SK-N-SH (cell line): ENCODE data around the gene TANC1. TPM values are rescaled to one million over a fixed set of nuclear protein-coding genes. Genes with fewer than 3 reads are reported as not detected.

Experiments used
- CTCF ChIA-PET: fragments of 300-600, 350-600 bp; formaldehyde crosslinking; extraction: SDS; loops from one replicate; lab custom pipeline; 2021; lab: Yijun Ruan, JAX
- POLR2A ChIA-PET: fragments of 350-600 bp; sonication (Branson Sonifier 250); formaldehyde crosslinking; extraction: SDS; loops from one replicate; lab custom pipeline; 2020; ENCODE audit warnings: antibody characterized with exemption, inconsistent platforms; lab: Yijun Ruan, JAX
- DNase-seq: peaks from one replicate; pipeline ENCODE4 v3.0.0; 2012
- H2AFZ ChIP-seq: fragments of 200-600 bp; sonication (generic); 2 replicates; pipeline ENCODE4 v1.8.1; 2016; ENCODE audit warnings: antibody characterized with exemption, mild to moderate bottlenecking, low read depth
- H3F3A ChIP-seq: fragments of 200-600 bp; sonication (generic); replicated peaks from 2 replicates; pipeline ENCODE3; 2016; ENCODE audit warnings: antibody characterized with exemption, mild to moderate bottlenecking; ENCODE audit not compliant: insufficient read depth
- H3K27ac ChIP-seq, 2 experiments: fragments of 200-500 bp in 1 of 2; fragments of 200-600 bp in 1 of 2; sonication (Bioruptor generic) in 1 of 2; sonication (generic), shearing (Covaris generic) in 1 of 2; 2 replicates each; pipeline versions ENCODE4 v1.5.1 to v1.6.1; 2014 to 2016; ENCODE audit warnings: low read depth in 2 of 2, inconsistent platforms in 1 of 2, low read length in 1 of 2, mild to moderate bottlenecking in 1 of 2, mixed read lengths in 1 of 2
- H3K27me3 ChIP-seq: fragments of 200-600 bp; sonication (generic), shearing (Covaris generic); 2 replicates; pipeline ENCODE4 v1.6.1; 2016; ENCODE audit warnings: mixed run types; ENCODE audit not compliant: insufficient read depth
- H3K36me3 ChIP-seq, 2 experiments: fragments of 200-500 bp in 1 of 2; fragments of 200-600 bp in 1 of 2; sonication (Bioruptor generic) in 1 of 2; sonication (generic) in 1 of 2; replicated peaks in 1 of 2; 2 replicates each; pipeline versions ENCODE3 to v1.5.1; 2014 to 2016; ENCODE audit warnings: low read length in 1 of 2, mild to moderate bottlenecking in 1 of 2; ENCODE audit not compliant: insufficient read depth in 2 of 2, control insufficient read depth in 1 of 2
- H3K4me1 ChIP-seq, 2 experiments: fragments of 200-500 bp in 1 of 2; fragments of 200-600 bp in 1 of 2; sonication (Bioruptor generic) in 1 of 2; sonication (generic), shearing (Covaris generic) in 1 of 2; 2 replicates each; pipeline versions ENCODE4 v1.5.1 to v1.6.1; 2014 to 2016; ENCODE audit warnings: low read depth in 1 of 2, low read length in 1 of 2, mixed run types in 1 of 2; ENCODE audit not compliant: insufficient read depth in 2 of 2, control insufficient read depth in 1 of 2
- H3K4me2 ChIP-seq: fragments of 200-600 bp; sonication (generic), shearing (Covaris generic); 2 replicates; pipeline ENCODE4 v1.6.1; 2017; ENCODE audit warnings: mixed run types
- H3K4me3 ChIP-seq, 2 experiments: fragments of 200-500 bp in 1 of 2; fragments of 200-600 bp in 1 of 2; sonication (Bioruptor generic) in 1 of 2; sonication (generic), shearing (Covaris generic) in 1 of 2; 2 replicates each; pipeline versions ENCODE4 v1.5.1 to v1.8.1; 2014 to 2016; ENCODE audit warnings: low read depth in 2 of 2, inconsistent platforms in 1 of 2, low read length in 1 of 2, mild to moderate bottlenecking in 1 of 2, mixed read lengths in 1 of 2, moderate library complexity in 1 of 2
- H3K79me2 ChIP-seq: fragments of 200-600 bp; sonication (generic); 2 replicates; pipeline ENCODE4 v1.8.1; 2017; ENCODE audit warnings: mild to moderate bottlenecking; ENCODE audit not compliant: insufficient read depth
- H3K9ac ChIP-seq: fragments of 200-600 bp; sonication (generic); 2 replicates; pipeline ENCODE4 v1.6.1; 2017; ENCODE audit warnings: mixed run types
- H3K9me2 ChIP-seq: fragments of 200-600 bp; sonication (generic); 2 replicates; pipeline ENCODE4 v1.6.1; 2017; ENCODE audit warnings: mixed run types
- H3K9me3 ChIP-seq: fragments of 200-600 bp; sonication (generic); 2 replicates; pipeline ENCODE4 v1.6.1; 2017; ENCODE audit warnings: mixed run types, mild to moderate bottlenecking, moderate library complexity
- H4K20me1 ChIP-seq: fragments of 200-600 bp; sonication (generic); 2 replicates; pipeline ENCODE4 v1.6.1; 2017; ENCODE audit warnings: mild to moderate bottlenecking, mixed run types; ENCODE audit not compliant: insufficient read depth
- EZH2phosphoT487 ChIP-seq: fragments of 200-600 bp; sonication (generic); IDR thresholded peaks from 2 replicates; pipeline ENCODE4 v1.6.1; 2017; ENCODE audit warnings: low read depth, mixed run types, mild to moderate bottlenecking, antibody characterized with exemption, moderate library complexity, borderline replicate concordance
- FOXM1 ChIP-seq: IDR thresholded peaks from 2 replicates; pipeline ENCODE4 v1.4.0; 2012; ENCODE audit warnings: low read depth, mild to moderate bottlenecking
- MXI1 ChIP-seq: IDR thresholded peaks from 2 replicates; pipeline ENCODE4 v1.6.1; 2012; ENCODE audit warnings: mild to moderate bottlenecking, low read depth, low read length, improper control_type of control experiment
- TAF1 ChIP-seq: IDR thresholded peaks from 2 replicates; pipeline ENCODE4 v1.6.1; 2012; ENCODE audit warnings: low read depth, mild to moderate bottlenecking, low read length, moderate library complexity, borderline replicate concordance
- ZBTB33 ChIP-seq: IDR thresholded peaks from 2 replicates; pipeline ENCODE4 v1.4.0; 2012; ENCODE audit warnings: low read depth, borderline replicate concordance
- WGBS: methylation state at CpG from one replicate; pipeline ENCODE4 v1.1.6; 2017; ENCODE audit warnings: low lambda C conversion rate; 5-methylcytosine and 5-hydroxymethylcytosine counted together
- polyA plus RNA-seq, 3 experiments: library from polyadenylated mRNA; depleted of rRNA; stranded (reverse); fragments of >200 nt; gene quantifications; 2 replicates each; pipeline ENCODE4 v1.2.3, GENCODE V29; 2012
- TF ChIP-seq, protein P1 (sequence below): IDR thresholded peaks from 2 replicates; pipeline ENCODE4 v1.4.0; 2012; ENCODE audit warnings: low read depth, borderline replicate concordance

TANC1 gene
- polyA plus RNA-seq, 1 of the 3 experiments (the other 2 are of a cell fraction) = 19.2 TPM

DNA sequence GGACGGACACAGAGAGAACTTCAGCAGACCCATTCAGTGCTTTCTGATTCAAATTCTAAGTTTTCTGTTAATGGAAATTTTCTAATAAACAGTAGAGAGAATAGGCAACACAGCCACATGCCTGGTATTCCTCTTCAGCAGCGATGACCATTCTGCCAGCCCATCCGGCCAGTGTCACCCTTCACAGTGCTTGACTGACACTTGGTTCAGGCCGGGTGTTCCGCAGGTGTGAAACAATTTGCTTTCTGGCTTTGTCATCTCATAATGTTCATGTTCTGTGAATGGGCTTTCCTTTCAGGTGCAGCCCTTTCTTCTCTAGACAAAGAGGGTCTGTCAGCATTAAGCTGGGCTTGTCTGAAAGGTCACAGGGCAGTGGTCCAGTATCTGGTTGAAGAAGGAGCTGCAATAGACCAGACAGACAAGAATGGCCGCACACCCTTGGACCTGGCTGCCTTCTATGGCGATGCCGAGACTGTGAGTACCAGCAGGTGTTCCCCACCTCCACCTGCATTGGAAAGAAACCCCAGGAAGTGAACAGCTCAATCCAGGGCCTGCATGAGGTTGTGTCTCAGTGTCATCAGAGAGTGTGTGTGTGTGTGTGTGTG, 251.1 kb downstream of the TANC1 start:
- ChIA-PET CTCF (no interaction called here), POLR2A (no interaction called here)
- Histone ChIP-seq H4K20me1 (no peaks in the 10 kb centered on the region), H3K9me3 (no peaks in the 10 kb centered on the region), H3K36me3 (peaks cover 4 to 77% of the 10 kb centered on the region in 2 experiments), H3K4me3 (no peak overlapping the region), H3K79me2 (no peaks in the 10 kb centered on the region), H3K9me2 (no peaks in the 10 kb centered on the region), H3K4me1 (no peaks in the 10 kb centered on the region; a peak in 1 of 4 replicates), H2AFZ (no peak overlapping the region), H3K27me3 (no peaks in the 10 kb centered on the region), H3K27ac (no peak overlapping the region), H3K4me2 (no peak overlapping the region), H3K9ac (no peak overlapping the region), H3F3A (no peaks in the 10 kb centered on the region)
- DNase-seq = no peak
- TF ChIP-seq FOXM1 = no peak
- no peak for TF ChIP-seq MXI1
- TF ChIP-seq ZBTB33 = no peak
- TF ChIP-seq EZH2phosphoT487 = no peak
- 97% methylated on average over 8 of the region's 8 CpGs for WGBS

DNA sequence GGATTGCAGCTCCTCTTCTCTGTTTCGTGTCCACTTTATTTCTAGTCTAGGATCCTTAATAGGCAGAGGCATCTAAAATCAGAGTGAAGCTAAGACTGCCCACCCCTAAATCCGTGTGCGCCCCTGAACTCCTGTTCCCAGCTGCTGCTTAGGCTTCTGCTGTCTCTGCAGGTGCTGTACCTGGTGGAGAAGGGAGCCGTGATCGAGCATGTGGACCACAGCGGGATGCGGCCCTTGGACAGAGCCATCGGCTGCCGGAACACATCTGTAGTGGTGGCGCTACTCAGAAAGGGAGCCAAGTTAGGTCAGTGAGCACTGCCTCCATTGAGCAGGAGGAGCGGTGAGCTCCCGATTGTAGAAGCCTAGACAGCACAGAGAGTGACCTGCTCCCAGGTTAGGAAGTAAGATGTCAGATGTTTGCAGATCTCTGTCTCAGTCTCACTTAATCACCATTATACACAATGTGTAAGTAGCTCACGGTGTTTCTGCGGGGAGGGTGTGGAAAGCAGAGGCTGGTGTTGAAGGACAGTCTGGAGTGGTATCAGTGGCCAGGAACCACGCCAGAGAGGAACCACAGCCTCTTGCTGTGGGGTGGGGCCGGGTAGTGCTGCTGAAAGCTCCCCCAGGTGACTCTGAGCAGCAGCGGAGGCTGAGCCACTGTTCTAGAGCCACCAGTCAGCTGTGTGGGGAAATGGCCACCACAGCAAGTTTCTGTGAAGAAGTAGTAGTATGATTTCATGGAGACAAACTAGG, 255.8 kb downstream of the TANC1 start:
- TF ChIP-seq, protein P1, sequence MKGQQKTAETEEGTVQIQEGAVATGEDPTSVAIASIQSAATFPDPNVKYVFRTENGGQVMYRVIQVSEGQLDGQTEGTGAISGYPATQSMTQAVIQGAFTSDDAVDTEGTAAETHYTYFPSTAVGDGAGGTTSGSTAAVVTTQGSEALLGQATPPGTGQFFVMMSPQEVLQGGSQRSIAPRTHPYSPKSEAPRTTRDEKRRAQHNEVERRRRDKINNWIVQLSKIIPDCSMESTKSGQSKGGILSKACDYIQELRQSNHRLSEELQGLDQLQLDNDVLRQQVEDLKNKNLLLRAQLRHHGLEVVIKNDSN = no peak
- TF ChIP-seq TAF1 = no peak
- no peak for TF ChIP-seq MXI1
- TF ChIP-seq, all 33 proteins: peak for 0
- Histone ChIP-seq H3K4me1 (no peaks in the 10 kb centered on the region; a peak in 1 of 4 replicates), H3K9ac (no peak overlapping the region), H3K9me2 (no peaks in the 10 kb centered on the region), H3K79me2 (no peaks in the 10 kb centered on the region), H3F3A (peaks cover 4% of the 10 kb centered on the region), H4K20me1 (no peaks in the 10 kb centered on the region), H3K27me3 (no peaks in the 10 kb centered on the region), H3K27ac (no peak overlapping the region), H3K4me3 (no peak overlapping the region), H3K36me3 (peaks cover 12 to 70% of the 10 kb centered on the region in 2 experiments), H2AFZ (no peak overlapping the region), H3K4me2 (no peak overlapping the region), H3K9me3 (no peaks in the 10 kb centered on the region)
- WGBS = 95% methylated on average over 16 of the region's 17 CpGs
- CTCF ChIA-PET = interaction anchor here (0.6 to 1.7 kb wide), 4 partner anchors 9 to 1318 kb away, joined by 3 to 4 read pairs (median 3); no protein-coding TSS in a partner anchor
- POLR2A ChIA-PET = interaction anchor here (0.6 kb wide), 1 partner anchor 20 kb away, joined by 3 read pairs; no protein-coding TSS in a partner anchor
- no peak for DNase-seq
